K562 (cell line): ENCODE measurements around the gene IGLON5. TPM values are rescaled to one million over a fixed set of nuclear protein-coding genes. Genes with fewer than 3 reads are reported as not detected.

Source experiments
- ATAC-seq: fragments of 200-7000 bp; cut with Tn5 transposase; 3 replicates; pipeline ENCODE4 v1.9.1; 2020; ENCODE audit warnings: moderate library complexity
- BruUV-seq: library from RNA; stranded (reverse); fragments of 400-500 nt; replicated peaks from 2 replicates; lab custom pipeline; 2021; lab: Mats Ljungman, UMichigan
- CTCF ChIA-PET: fragments of 300-600 bp; formaldehyde crosslinking; extraction: SDS; loops from one replicate; lab custom pipeline; 2021; ENCODE audit warnings: low intra/inter-chr PET ratio; lab: Yijun Ruan, JAX
- POLR2A ChIA-PET: fragments of 300-600, 350-650 bp; sonication (Branson Sonifier 250); formaldehyde crosslinking; extraction: SDS; loops from one replicate; lab custom pipeline; 2021; ENCODE audit warnings: antibody characterized with exemption, inconsistent platforms; lab: Yijun Ruan, JAX
- DNase-seq, 4 experiments: peaks; one replicate each; pipeline versions ENCODE4 v3.0.0 to v3.0.0-alpha.2; 2011 to 2018; ENCODE audit warnings: low spot score in 3 of 4, mixed read lengths in 3 of 4; ENCODE audit errors: extremely low read depth in 1 of 4
- FAIRE-seq: peaks from 2 replicates; lab custom pipeline; 2011; peaks lifted over from hg19 to GRCh38; lab: Jason Lieb, UNC
- H2AFZ ChIP-seq: 2 replicates; pipeline ENCODE4 v1.6.0; 2011; ENCODE audit warnings: low read depth, low read length, control low read depth, inconsistent platforms
- H3K27ac ChIP-seq: fragments of 200-600 bp; 3 replicates; pipeline ENCODE4 v1.8.0; 2011; ENCODE audit warnings: low read depth, mild to moderate bottlenecking, control low read depth, inconsistent platforms, low read length, moderate library complexity, mixed read lengths; ENCODE audit errors: extremely low read depth
- H3K27me3 ChIP-seq, 2 experiments: fragments of 300-600 bp in 1 of 2; 2 replicates in 1 of 2; 3 replicates in 1 of 2; pipeline versions ENCODE4 v1.6.0 to v1.8.0; 2011; ENCODE audit warnings: inconsistent platforms in 2 of 2, low read length in 2 of 2, mild to moderate bottlenecking in 1 of 2, mixed read lengths in 1 of 2, moderate library complexity in 1 of 2; ENCODE audit not compliant: control insufficient read depth in 2 of 2, insufficient read depth in 2 of 2
- H3K36me3 ChIP-seq: fragments of 300-600 bp; 3 replicates; pipeline ENCODE4 v1.8.0; 2011; ENCODE audit warnings: mild to moderate bottlenecking, low read length, inconsistent platforms; ENCODE audit not compliant: control insufficient read depth, insufficient read depth
- H3K4me1 ChIP-seq, 2 experiments: fragments of 200-600 bp in 1 of 2; replicated peaks in 1 of 2; 2 replicates in 1 of 2; 3 replicates in 1 of 2; pipeline versions ENCODE4 v1.5.1 to v1.8.0; 2011; ENCODE audit warnings: inconsistent platforms in 2 of 2, low read length in 2 of 2, mild to moderate bottlenecking in 1 of 2, mixed read lengths in 1 of 2, moderate library complexity in 1 of 2; ENCODE audit not compliant: control insufficient read depth in 2 of 2, insufficient read depth in 2 of 2
- H3K4me2 ChIP-seq: 2 replicates; pipeline ENCODE4 v1.6.1; 2011; ENCODE audit warnings: low read length, control low read depth, inconsistent platforms, mixed read lengths; ENCODE audit not compliant: insufficient read depth
- H3K4me3 ChIP-seq: fragments of 200-600 bp; sonication (generic), shearing (Covaris generic); 2 replicates; pipeline ENCODE4 v1.5.1; 2016; ENCODE audit warnings: control low read depth, inconsistent platforms
- H3K79me2 ChIP-seq: fragments of 200-600 bp; 3 replicates; pipeline ENCODE4 v1.8.0; 2011; ENCODE audit warnings: low read length, inconsistent platforms; ENCODE audit not compliant: control insufficient read depth, insufficient read depth
- H3K9ac ChIP-seq, 2 experiments: 2 replicates each; pipeline versions ENCODE4 v1.6.0 to v1.6.1; 2011; ENCODE audit warnings: low read depth in 2 of 2, low read length in 2 of 2, control low read depth in 1 of 2, inconsistent platforms in 1 of 2, mild to moderate bottlenecking in 1 of 2, mixed read lengths in 1 of 2; ENCODE audit not compliant: insufficient read depth in 1 of 2
- H3K9me1 ChIP-seq: one replicate; pipeline ENCODE4 v1.6.0; 2011; ENCODE audit warnings: inconsistent platforms, mild to moderate bottlenecking, low read length, moderate library complexity; ENCODE audit not compliant: control insufficient read depth, insufficient read depth
- H3K9me3 ChIP-seq: replicated peaks from 2 replicates; pipeline ENCODE4 v1.5.1; 2011; ENCODE audit warnings: low read depth, low read length, inconsistent platforms; ENCODE audit not compliant: control insufficient read depth, insufficient read depth
- H4K20me1 ChIP-seq: replicated peaks from 2 replicates; pipeline ENCODE4 v1.6.1; 2011; ENCODE audit warnings: low read length, inconsistent platforms, mixed read lengths; ENCODE audit not compliant: control insufficient read depth, insufficient read depth
- BCOR ChIP-seq: fragments of 450-650 bp; IDR thresholded peaks from 2 replicates; pipeline ENCODE4 v1.6.1; 2016
- CHD2 ChIP-seq: IDR thresholded peaks from 2 replicates; pipeline ENCODE4 v1.6.1; 2011; ENCODE audit warnings: low read depth, low read length
- DDX20 ChIP-seq: fragments of 450-650 bp; IDR thresholded peaks from 2 replicates; pipeline ENCODE4 v1.6.1; 2016; ENCODE audit warnings: missing genetic modification characterization, low read depth, mild to moderate bottlenecking, missing compliant biosample characterization, moderate library complexity
- MCM2 ChIP-seq: fragments of 450-650 bp; IDR thresholded peaks from 2 replicates; pipeline ENCODE4 v1.6.1; 2017; ENCODE audit warnings: low read depth, mild to moderate bottlenecking
- PHF8 ChIP-seq: fragments of 200-600 bp; sonication (generic); IDR thresholded peaks from 2 replicates; pipeline ENCODE4 v1.6.1; 2012; ENCODE audit warnings: mixed run types, mild to moderate bottlenecking, inconsistent platforms, low read length, moderate library complexity, borderline replicate concordance
- PML ChIP-seq: IDR thresholded peaks from 2 replicates; pipeline ENCODE4 v1.6.1; 2012; ENCODE audit warnings: low read length, inconsistent platforms
- POLR2A ChIP-seq: fragments of 450-650 bp; conservative IDR thresholded peaks from 2 replicates; pipeline ENCODE4 v1.6.1; 2016
- POLR2AphosphoS2 ChIP-seq: IDR thresholded peaks from 2 replicates; pipeline ENCODE4 v1.6.1; 2012; ENCODE audit warnings: low read length, improper control_type of control experiment
- RUNX1 ChIP-seq: sonication (generic); IDR thresholded peaks from 2 replicates; pipeline ENCODE4 v1.6.1; 2016; ENCODE audit warnings: antibody characterized with exemption, low read depth
- ZBTB7A ChIP-seq: IDR thresholded peaks from 2 replicates; pipeline ENCODE4 v1.6.1; 2011; ENCODE audit warnings: low read depth, mild to moderate bottlenecking, low read length, moderate library complexity, borderline replicate concordance; ENCODE audit not compliant: control insufficient read depth
- WGBS: fragments of 100-300 bp; shearing (Covaris generic); methylation state at CpG from one replicate; pipeline ENCODE4 v1.1.6; 2016; ENCODE audit warnings: low coverage, mixed read lengths; ENCODE audit not compliant: insufficient coverage; ENCODE audit errors: missing lambda C conversion rate; 5-methylcytosine and 5-hydroxymethylcytosine counted together
- in situ Hi-C: fragments of 300-500 bp; cut with MboI; formaldehyde crosslinking; loops from 4 replicates; pipeline ENCODE4 v1.15.0; 2018; ENCODE audit warnings: inconsistent platforms, mixed read lengths
- intact Hi-C: fragments of 100-400 bp; cut with micrococcal nuclease; formaldehyde crosslinking; loops from 2 replicates; pipeline ENCODE4 v1.14.2; 2022
- polyA plus RNA-seq, 8 experiments: library from polyadenylated mRNA; depleted of rRNA in 4 of 8; stranded (reverse) in 5 of 8; unstranded in 3 of 8; fragments of >200 nt; fragmentation: Nextera tagmentation in 2 of 8; fragmentation: Illumina TruSeq in 1 of 8; extraction: Ambion mirVana in 2 of 8; extraction: Trizol in 1 of 8; gene quantifications; 2 replicates each; pipeline versions ENCODE4 v1.2.1 to v1.2.3, GENCODE V29; 2011 to 2014; ENCODE audit warnings: inconsistent platforms in 1 of 8, missing spikeins in 1 of 8
- total RNA-seq, 7 experiments: library from RNA; depleted of rRNA in 6 of 7; stranded (reverse); fragments of >200 nt in 6 of 7; fragmentation: Illumina TruSeq in 2 of 7; extraction: Trizol in 2 of 7; gene quantifications; 2 replicates each; pipeline versions ENCODE4 v1.2.1 to v1.2.3, GENCODE V29; 2011 to 2021; ENCODE audit warnings: low replicate concordance in 1 of 7
- TF ChIP-seq, protein P1 (sequence below), 2 experiments: IDR thresholded peaks; 2 replicates each; pipeline ENCODE4 v1.6.1; 2012; ENCODE audit warnings: improper control_type of control experiment in 2 of 2, low read depth in 2 of 2, low read length in 2 of 2, borderline replicate concordance in 1 of 2
- TF ChIP-seq, protein P2 (sequence below): fragments of 250-450 bp; sonication (Bioruptor Pico); IDR thresholded peaks from 2 replicates; pipeline ENCODE4 v1.4.0; 2020; ENCODE audit warnings: mild to moderate bottlenecking
- TF ChIP-seq, protein P3 (sequence below), 2 experiments: IDR thresholded peaks in 1 of 2; conservative IDR thresholded peaks in 1 of 2; 2 replicates each; pipeline ENCODE4 v1.6.1; 2016; ENCODE audit warnings: low read depth in 2 of 2, mild to moderate bottlenecking in 1 of 2, missing compliant biosample characterization in 1 of 2, missing genetic modification characterization in 1 of 2, moderate library complexity in 1 of 2

Gene IGLON5
- total and polyA plus RNA-seq, 9 of the 15 experiments (the other 6 are each of a cell fraction or from before 2014, with no cell fraction given): 0.03 to 0.22 (median 0.14) TPM; not detected in 2

DNA sequence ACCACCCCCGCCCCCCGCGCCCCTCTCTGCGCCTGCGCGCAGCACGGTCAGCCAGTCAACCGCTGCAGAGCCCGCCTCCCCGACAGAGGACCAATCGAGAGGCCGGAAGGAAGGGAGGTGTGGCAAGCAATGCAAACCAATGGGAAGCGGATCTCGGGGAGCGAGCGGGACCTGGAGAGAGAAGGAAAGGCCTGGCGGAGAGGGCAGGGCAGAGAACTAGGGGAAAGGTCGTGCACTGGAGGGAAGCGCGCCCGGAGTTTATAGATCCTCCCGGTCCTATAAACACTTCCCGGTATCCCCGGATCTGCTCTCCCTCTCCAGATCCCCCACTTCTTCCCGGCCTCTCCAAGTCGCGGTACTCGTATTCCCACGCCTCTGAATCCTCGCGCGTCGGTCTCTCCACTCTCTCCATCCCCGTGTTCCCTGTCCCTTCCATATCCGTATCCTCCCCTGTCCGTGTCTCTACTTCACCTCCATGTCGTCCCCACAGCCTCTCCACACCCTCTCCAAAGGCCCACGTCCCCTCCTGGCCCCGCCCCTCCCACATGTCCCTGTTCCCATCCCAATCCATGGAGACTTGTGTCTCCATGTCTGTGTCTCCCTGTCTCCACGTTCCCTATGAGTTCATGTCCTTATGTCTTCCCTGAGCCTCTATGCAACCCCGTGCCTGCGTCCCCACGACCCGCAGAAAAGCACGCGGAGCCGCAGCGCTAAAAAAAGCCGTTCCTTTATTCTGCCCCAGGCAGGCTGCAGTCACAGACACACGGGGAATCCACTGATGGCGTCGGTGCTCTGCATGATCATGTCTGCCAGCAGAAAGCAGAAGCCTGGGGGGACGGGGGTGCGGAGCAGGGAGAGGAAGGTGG lies 55.2 kb downstream of the IGLON5 start (continued):
- TF ChIP-seq, protein P1, sequence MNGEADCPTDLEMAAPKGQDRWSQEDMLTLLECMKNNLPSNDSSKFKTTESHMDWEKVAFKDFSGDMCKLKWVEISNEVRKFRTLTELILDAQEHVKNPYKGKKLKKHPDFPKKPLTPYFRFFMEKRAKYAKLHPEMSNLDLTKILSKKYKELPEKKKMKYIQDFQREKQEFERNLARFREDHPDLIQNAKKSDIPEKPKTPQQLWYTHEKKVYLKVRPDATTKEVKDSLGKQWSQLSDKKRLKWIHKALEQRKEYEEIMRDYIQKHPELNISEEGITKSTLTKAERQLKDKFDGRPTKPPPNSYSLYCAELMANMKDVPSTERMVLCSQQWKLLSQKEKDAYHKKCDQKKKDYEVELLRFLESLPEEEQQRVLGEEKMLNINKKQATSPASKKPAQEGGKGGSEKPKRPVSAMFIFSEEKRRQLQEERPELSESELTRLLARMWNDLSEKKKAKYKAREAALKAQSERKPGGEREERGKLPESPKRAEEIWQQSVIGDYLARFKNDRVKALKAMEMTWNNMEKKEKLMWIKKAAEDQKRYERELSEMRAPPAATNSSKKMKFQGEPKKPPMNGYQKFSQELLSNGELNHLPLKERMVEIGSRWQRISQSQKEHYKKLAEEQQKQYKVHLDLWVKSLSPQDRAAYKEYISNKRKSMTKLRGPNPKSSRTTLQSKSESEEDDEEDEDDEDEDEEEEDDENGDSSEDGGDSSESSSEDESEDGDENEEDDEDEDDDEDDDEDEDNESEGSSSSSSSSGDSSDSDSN (IDR thresholded peaks at IDR 0.05; ENCODE audit: borderline replicate concordance in 1 of 2, low read depth in 2 of 2, low read length in 2 of 2): peak in 1 of 2 experiments; percentile 45; a peak in 1 of 4 replicates
- TF ChIP-seq, protein P2, sequence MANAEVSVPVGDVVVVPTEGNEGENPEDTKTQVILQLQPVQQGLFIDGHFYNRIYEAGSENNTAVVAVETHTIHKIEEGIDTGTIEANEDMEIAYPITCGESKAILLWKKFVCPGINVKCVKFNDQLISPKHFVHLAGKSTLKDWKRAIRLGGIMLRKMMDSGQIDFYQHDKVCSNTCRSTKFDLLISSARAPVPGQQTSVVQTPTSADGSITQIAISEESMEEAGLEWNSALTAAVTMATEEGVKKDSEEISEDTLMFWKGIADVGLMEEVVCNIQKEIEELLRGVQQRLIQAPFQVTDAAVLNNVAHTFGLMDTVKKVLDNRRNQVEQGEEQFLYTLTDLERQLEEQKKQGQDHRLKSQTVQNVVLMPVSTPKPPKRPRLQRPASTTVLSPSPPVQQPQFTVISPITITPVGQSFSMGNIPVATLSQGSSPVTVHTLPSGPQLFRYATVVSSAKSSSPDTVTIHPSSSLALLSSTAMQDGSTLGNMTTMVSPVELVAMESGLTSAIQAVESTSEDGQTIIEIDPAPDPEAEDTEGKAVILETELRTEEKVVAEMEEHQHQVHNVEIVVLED: no peak
- no peak for TF ChIP-seq MCM2

DNA sequence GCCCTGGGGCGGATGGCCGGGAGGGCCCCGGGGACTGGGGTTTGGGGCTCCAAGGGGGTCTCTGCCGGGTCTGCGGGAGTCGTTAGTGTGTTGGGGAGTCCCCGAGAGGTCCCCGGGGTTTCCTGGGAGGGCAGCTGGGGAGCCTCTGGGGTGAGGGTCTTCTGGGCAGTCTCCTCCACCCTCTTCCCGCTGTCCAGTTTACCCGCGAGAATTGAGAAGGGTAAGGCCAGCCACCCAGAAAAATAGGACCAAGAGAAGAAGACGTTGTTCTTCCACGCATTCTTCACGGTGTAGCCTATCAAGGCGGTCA lies 55.8 kb downstream of the IGLON5 start:
- POLR2A ChIA-PET: interaction anchor here (0.7 to 1.5 kb wide), 10 partner anchors 10 to 41 kb away, joined by 3 to 11 read pairs (median 6); no protein-coding TSS in a partner anchor
- intact Hi-C loops: loop anchor here (1.0 kb wide), 1 partner anchor 23 kb away; the partner anchor contains the start of gene C19orf84
- Histone ChIP-seq H3K4me1 (peaks cover 28 to 52% of the 10 kb centered on the region in 2 experiments), H3K27me3 (no peaks in the 10 kb centered on the region), H3K9ac (peak overlapping the region; percentile 93), H4K20me1 (no peaks in the 10 kb centered on the region), H3K4me3 (peak overlapping the region; percentile 75), H3K4me2 (peak overlapping the region; percentile 95), H3K27ac (peak overlapping the region; percentile 85), H3K36me3 (no peaks in the 10 kb centered on the region), H2AFZ (no peak overlapping the region), H3K9me3 (no peaks in the 10 kb centered on the region), H3K9me1 (no peaks in the 10 kb centered on the region), H3K79me2 (peaks cover 57% of the 10 kb centered on the region)
- CTCF ChIA-PET: no interaction called here
- ATAC-seq (no peak), FAIRE-seq (no peak), DNase-seq (no peak)
- 0% methylated on average over 9 of the region's 15 CpGs for WGBS
- in situ Hi-C loops: no loop called here
- BruUV-seq: no TSS peak
- no peak for TF ChIP-seq RUNX1
- peak; percentile 13; the same call in 1 of the 2 replicates for TF ChIP-seq PHF8
- peak; percentile 74; the same call in 1 of the 2 replicates for TF ChIP-seq POLR2AphosphoS2
- TF ChIP-seq, protein P3, sequence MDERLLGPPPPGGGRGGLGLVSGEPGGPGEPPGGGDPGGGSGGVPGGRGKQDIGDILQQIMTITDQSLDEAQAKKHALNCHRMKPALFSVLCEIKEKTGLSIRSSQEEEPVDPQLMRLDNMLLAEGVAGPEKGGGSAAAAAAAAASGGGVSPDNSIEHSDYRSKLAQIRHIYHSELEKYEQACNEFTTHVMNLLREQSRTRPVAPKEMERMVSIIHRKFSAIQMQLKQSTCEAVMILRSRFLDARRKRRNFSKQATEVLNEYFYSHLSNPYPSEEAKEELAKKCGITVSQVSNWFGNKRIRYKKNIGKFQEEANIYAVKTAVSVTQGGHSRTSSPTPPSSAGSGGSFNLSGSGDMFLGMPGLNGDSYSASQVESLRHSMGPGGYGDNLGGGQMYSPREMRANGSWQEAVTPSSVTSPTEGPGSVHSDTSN (CRISPR knock-in tag; IDR thresholded peaks at IDR 0.05; ENCODE audit: low read depth): no peak
- TF ChIP-seq, protein P3 (tag; conservative IDR thresholded peaks at IDR 0.05; ENCODE audit: low read depth): no peak
- TF ChIP-seq BCOR: no peak
- 0 out of 2 replicates have a peak, but pooled peaks have one; percentile 12 for TF ChIP-seq PML
- TF ChIP-seq POLR2A: peak; percentile 63; the same call in 1 of the 2 replicates
- TF ChIP-seq DDX20 (tag): no peak
- TF ChIP-seq ZBTB7A: 0 out of 2 replicates have a peak, but pooled peaks have one; percentile 34
- TF ChIP-seq CHD2: peak; percentile 64; the same call in 1 of the 2 replicates
